ENCODE measurements around the gene TMEM203. TPM values are rescaled to one million over a fixed set of nuclear protein-coding genes. Genes with fewer than 3 reads are reported as not detected.

Gene TMEM203
- total and polyA plus RNA-seq, 2 of the 4 experiments (the other 2 are of a cell fraction): 18.8 to 40.6 TPM

GRCh38 chr9:137160716-137161557 is 44.5 kb downstream of the TMEM203 start:
- no peaks in the 10 kb centered on the region for H3K9me3 ChIP-seq (ENCODE audit: control insufficient read depth, insufficient read depth, low read length)
- H3K18ac ChIP-seq (ENCODE audit: low read depth, low read length): no peak overlapping the region
- no peak for DNase-seq
- POLR2A ChIA-PET (ENCODE audit: unreplicated experiment): no interaction called here
- no peak overlapping the region for H3K56ac ChIP-seq (ENCODE audit: extremely low read depth, insufficient read depth, low read length)
- WGBS, 2 experiments (ENCODE audit: extremely low coverage in 2 of 2, insufficient read length in 1 of 2): 17% methylated on average over 18 of the region's 56 CpGs; no CpG with 5 or more reads in 1 of the 2 experiments
- no peak overlapping the region for H4K91ac ChIP-seq (ENCODE audit: insufficient read depth, low read depth, low read length)
- H2BK15ac ChIP-seq (ENCODE audit: low read depth, low read length): no peak overlapping the region
- no peak overlapping the region for H3K23ac ChIP-seq (ENCODE audit: low read depth, low read length)
- no peak for ATAC-seq (ENCODE audit: low read depth)
- intact Hi-C loops (cut with micrococcal nuclease) (no loop called here), dilution Hi-C loops (cut with HindIII; ENCODE audit: low sequenced_read_pairs, unreplicated experiment) (no loop called here), in situ Hi-C loops (cut with MboI; ENCODE audit: low sequenced_read_pairs) (no loop called here)
- H3K9me1 ChIP-seq (ENCODE audit: insufficient read depth, low read length): no peaks in the 10 kb centered on the region
- no peak overlapping the region for H3K9ac ChIP-seq (ENCODE audit: low read depth, low read length)
- TF ChIP-seq RAD21 (IDR thresholded peaks at IDR 0.05; ENCODE audit: low read length) (no peak), CTCF (conservative IDR thresholded peaks at IDR 0.05; ENCODE audit: low read depth, low read length) (no peak), SMC3 (IDR thresholded peaks at IDR 0.05; ENCODE audit: low read depth, low read length) (no peak), CHD1 (IDR thresholded peaks at IDR 0.05; ENCODE audit: low read depth, low read length) (no peak), NFE2L2 (IDR thresholded peaks at IDR 0.05; ENCODE audit: low read depth, low read length) (no peak), USF2 (IDR thresholded peaks at IDR 0.05; ENCODE audit: low read depth, low read length) (no peak)
- H3K27me3 ChIP-seq (ENCODE audit: control insufficient read depth, insufficient read depth, low read length): peaks cover 85% of the 10 kb centered on the region
- no peak overlapping the region for H2BK120ac ChIP-seq (ENCODE audit: low read depth, low read length)
- H3K36me3 ChIP-seq (ENCODE audit: control insufficient read depth, insufficient read depth, low read length): no peaks in the 10 kb centered on the region
- peaks cover 2% of the 10 kb centered on the region; the same call in 1 of the 2 replicates for H3K4me1 ChIP-seq (ENCODE audit: control insufficient read depth, insufficient read depth, low read length)
- no peak overlapping the region for H3K27ac ChIP-seq (ENCODE audit: insufficient read depth, low read length)
- H3K4me3 ChIP-seq (ENCODE audit: insufficient read depth, low read depth, low read length): no peak overlapping the region
- no peak overlapping the region for H4K8ac ChIP-seq (ENCODE audit: low read depth in 2 of 2, low read length in 2 of 2)
- H3K4me2 ChIP-seq (ENCODE audit: low read depth, low read length): no peak overlapping the region
- no peak overlapping the region for H2AK5ac ChIP-seq (ENCODE audit: low read depth, low read length)
- CTCF ChIA-PET: no interaction called here
- H3K14ac ChIP-seq (replicated peaks; ENCODE audit: low read depth, low read length): no peak overlapping the region
- no peak overlapping the region for H4K5ac ChIP-seq (ENCODE audit: low read depth, low read length)
- no TSS peak for BruUV-seq (replicated peaks)
- H2BK5ac ChIP-seq (ENCODE audit: low read depth, low read length, poor library complexity, severe bottlenecking): no peak overlapping the region
- no peak overlapping the region for H2BK20ac ChIP-seq (ENCODE audit: low read depth, low read length)
- H3K4ac ChIP-seq (ENCODE audit: low read depth, low read length): no peak overlapping the region
- no peak overlapping the region for H2AFZ ChIP-seq (replicated peaks; ENCODE audit: low read length, poor library complexity)
- H4K20me1 ChIP-seq (ENCODE audit: insufficient read depth, low read length): 0 out of 2 replicates have a peak, but pooled peaks cover 5% of the 10 kb centered on the region
- no peaks in the 10 kb centered on the region for H3K79me1 ChIP-seq (ENCODE audit: low read depth in 1 of 2, low read length in 2 of 2)
- H2AK9ac ChIP-seq (replicated peaks; ENCODE audit: low read depth, low read length, poor library complexity): no peak overlapping the region

Data from IMR-90 (cell line).